Osteoblast (primary cell): ENCODE measurements around the gene PHLPP1. TPM values are rescaled to one million over a fixed set of nuclear protein-coding genes. Genes with fewer than 3 reads are reported as not detected.
A peak's percentile ranks its signal among the peaks of the same experiment; 100 is the strongest.

Source experiments
- DNase-seq: peaks from one replicate; pipeline ENCODE4 v3.0.0; 2011; ENCODE audit warnings: low spot score, mixed read lengths; ENCODE audit not compliant: insufficient read length; ENCODE audit errors: missing footprints
- H2AFZ ChIP-seq: 2 replicates; pipeline ENCODE4 v1.6.0; 2011; ENCODE audit warnings: mild to moderate bottlenecking, low read length
- H3K27ac ChIP-seq: 2 replicates; pipeline ENCODE4 v1.5.1; 2011; ENCODE audit warnings: mild to moderate bottlenecking, low read depth, low read length, moderate library complexity
- H3K27me3 ChIP-seq: 2 replicates; pipeline ENCODE4 v1.6.0; 2012; ENCODE audit warnings: mild to moderate bottlenecking, control low read depth, inconsistent platforms, low read length, moderate library complexity; ENCODE audit not compliant: insufficient read depth
- H3K36me3 ChIP-seq: 2 replicates; pipeline ENCODE4 v1.5.1; 2011; ENCODE audit warnings: mild to moderate bottlenecking, low read length, control low read depth, moderate library complexity; ENCODE audit not compliant: insufficient read depth
- H3K4me1 ChIP-seq: 2 replicates; pipeline ENCODE4 v1.5.1; 2011; ENCODE audit warnings: mild to moderate bottlenecking, low read length, control low read depth, moderate library complexity; ENCODE audit not compliant: insufficient read depth
- H3K4me2 ChIP-seq: 2 replicates; pipeline ENCODE4 v1.6.0; 2011; ENCODE audit warnings: mild to moderate bottlenecking, low read length; ENCODE audit not compliant: insufficient read depth
- H3K4me3 ChIP-seq: fragments of 200-600 bp; sonication (generic); 3 replicates; pipeline ENCODE4 v1.5.1; 2012; ENCODE audit warnings: mild to moderate bottlenecking, low read length, inconsistent platforms; ENCODE audit not compliant: insufficient read depth
- H3K79me2 ChIP-seq: 2 replicates; pipeline ENCODE4 v1.6.0; 2012; ENCODE audit warnings: mild to moderate bottlenecking, low read length, control low read depth, inconsistent platforms; ENCODE audit not compliant: insufficient read depth
- H3K9me3 ChIP-seq: 2 replicates; pipeline ENCODE4 v1.5.1; 2011; ENCODE audit warnings: low read depth, low read length, control low read depth
- H4K20me1 ChIP-seq: 2 replicates; pipeline ENCODE4 v1.6.0; 2012; ENCODE audit warnings: mild to moderate bottlenecking, low read length, control low read depth; ENCODE audit not compliant: insufficient read depth
- total RNA-seq: library from RNA; depleted of rRNA; stranded (reverse); fragments of >200 nt; gene quantifications from 2 replicates; pipeline ENCODE4 v1.2.3, GENCODE V29; 2012
- TF ChIP-seq, protein P1 (sequence below): IDR thresholded peaks from 2 replicates; pipeline ENCODE4 v1.5.1; 2011; ENCODE audit warnings: mild to moderate bottlenecking, low read depth, low read length, moderate library complexity; ENCODE audit errors: extremely low read depth

PHLPP1 gene
- total RNA-seq, 1 donor, result 6.9 TPM

DNA sequence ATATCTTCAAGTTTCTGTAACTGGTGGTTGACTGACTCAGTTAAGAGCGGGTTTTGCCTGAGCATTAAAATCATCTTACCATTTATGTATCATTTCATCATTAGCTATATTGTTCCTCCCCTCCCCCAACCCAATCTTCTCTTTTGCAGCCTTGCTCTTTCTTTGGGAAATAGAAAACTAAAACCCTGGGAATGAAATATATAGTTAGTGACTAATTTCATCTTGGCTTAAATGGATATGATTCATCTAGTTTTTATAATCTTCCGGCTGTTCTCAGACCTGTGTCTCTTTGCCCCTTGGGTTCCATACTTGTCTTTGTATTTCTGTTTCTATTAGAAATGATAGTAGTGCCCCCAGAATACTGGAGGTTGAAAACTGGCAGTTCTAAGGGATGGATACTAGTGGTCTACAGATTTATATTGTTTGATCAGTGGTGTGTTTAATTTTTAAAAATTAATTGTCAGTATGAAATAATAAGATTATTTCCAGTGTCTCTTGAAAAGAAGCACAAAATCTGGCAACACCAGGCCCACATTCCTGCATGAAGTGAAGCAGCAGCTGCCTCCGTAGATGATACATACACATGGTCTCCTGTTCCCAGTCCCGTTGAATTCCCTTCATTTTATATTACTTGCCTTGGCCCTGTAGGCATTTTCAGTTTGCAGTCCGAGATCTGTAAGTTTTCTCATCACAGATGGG is 44.5 kb downstream of the PHLPP1 start:
- H3K4me1 ChIP-seq, result peaks cover 13% of the 10 kb centered on the region
- DNase-seq, result peak; percentile 65
- peak overlapping the region; percentile 73 for H3K27ac ChIP-seq
- H3K4me3 ChIP-seq, result no peak overlapping the region
- peak overlapping the region; percentile 21 for H2AFZ ChIP-seq
- H4K20me1 ChIP-seq, result no peaks in the 10 kb centered on the region
- H3K27me3 ChIP-seq, result no peaks in the 10 kb centered on the region
- peaks cover 2% of the 10 kb centered on the region for H3K79me2 ChIP-seq
- H3K36me3 ChIP-seq, result no peaks in the 10 kb centered on the region
- TF ChIP-seq, protein P1, sequence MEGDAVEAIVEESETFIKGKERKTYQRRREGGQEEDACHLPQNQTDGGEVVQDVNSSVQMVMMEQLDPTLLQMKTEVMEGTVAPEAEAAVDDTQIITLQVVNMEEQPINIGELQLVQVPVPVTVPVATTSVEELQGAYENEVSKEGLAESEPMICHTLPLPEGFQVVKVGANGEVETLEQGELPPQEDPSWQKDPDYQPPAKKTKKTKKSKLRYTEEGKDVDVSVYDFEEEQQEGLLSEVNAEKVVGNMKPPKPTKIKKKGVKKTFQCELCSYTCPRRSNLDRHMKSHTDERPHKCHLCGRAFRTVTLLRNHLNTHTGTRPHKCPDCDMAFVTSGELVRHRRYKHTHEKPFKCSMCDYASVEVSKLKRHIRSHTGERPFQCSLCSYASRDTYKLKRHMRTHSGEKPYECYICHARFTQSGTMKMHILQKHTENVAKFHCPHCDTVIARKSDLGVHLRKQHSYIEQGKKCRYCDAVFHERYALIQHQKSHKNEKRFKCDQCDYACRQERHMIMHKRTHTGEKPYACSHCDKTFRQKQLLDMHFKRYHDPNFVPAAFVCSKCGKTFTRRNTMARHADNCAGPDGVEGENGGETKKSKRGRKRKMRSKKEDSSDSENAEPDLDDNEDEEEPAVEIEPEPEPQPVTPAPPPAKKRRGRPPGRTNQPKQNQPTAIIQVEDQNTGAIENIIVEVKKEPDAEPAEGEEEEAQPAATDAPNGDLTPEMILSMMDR, result no peak
- no peaks in the 10 kb centered on the region for H3K9me3 ChIP-seq
- peak overlapping the region; percentile 52 for H3K4me2 ChIP-seq

DNA sequence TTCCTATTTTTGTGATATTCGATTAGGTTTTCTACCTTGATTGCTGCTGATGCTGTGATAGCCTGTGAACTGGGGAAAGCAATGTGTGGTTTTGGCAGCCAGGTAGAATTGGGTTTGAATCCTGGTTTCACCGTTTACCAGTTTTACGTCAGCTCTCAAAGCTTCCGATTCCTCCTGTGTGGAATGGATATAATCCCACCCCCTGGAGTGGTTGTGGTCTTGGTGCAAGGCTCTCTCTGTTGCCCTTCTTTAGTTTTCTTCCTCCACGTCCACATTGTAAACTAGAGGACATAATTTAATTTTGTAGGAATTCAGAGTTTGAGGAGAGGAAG is 45.0 kb downstream of the PHLPP1 start:
- Histone ChIP-seq H3K4me2 (peak overlapping the region; percentile 52), H3K9me3 (no peaks in the 10 kb centered on the region), H3K36me3 (no peaks in the 10 kb centered on the region), H3K27me3 (no peaks in the 10 kb centered on the region), H3K4me1 (peaks cover 13% of the 10 kb centered on the region), H2AFZ (peak overlapping the region; percentile 21), H3K4me3 (no peak overlapping the region), H3K27ac (peak overlapping the region; percentile 73), H4K20me1 (no peaks in the 10 kb centered on the region), H3K79me2 (peaks cover 2% of the 10 kb centered on the region)
- TF ChIP-seq, protein P1, result no peak
- no peak for DNase-seq

DNA sequence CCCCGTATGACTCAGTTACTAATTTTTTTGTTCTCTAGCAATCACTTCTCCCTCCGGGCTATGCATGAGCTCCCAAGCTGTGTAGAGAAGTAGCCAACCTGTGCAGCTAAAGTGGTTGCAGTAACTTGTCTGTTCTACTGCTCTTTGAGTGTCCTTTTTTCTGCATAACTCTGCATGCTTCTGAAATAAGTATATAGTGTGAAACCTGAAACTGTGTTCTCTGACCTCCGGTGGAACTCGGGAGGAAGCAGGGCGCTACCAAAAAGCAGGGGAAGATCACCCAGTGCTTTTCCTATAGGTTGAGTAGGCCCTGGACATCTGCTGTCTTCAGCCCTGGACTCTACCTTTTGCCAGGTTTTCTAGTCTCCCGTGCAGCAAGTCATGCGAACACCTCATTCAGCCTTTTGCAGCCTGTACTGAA is 47.8 kb downstream of the PHLPP1 start:
- H3K9me3 ChIP-seq, result no peaks in the 10 kb centered on the region
- H3K4me2 ChIP-seq, result no peak overlapping the region
- H3K4me3 ChIP-seq, result no peak overlapping the region
- H4K20me1 ChIP-seq, result no peaks in the 10 kb centered on the region
- H3K79me2 ChIP-seq, result no peaks in the 10 kb centered on the region
- H3K36me3 ChIP-seq, result no peaks in the 10 kb centered on the region
- DNase-seq, result no peak
- H3K4me1 ChIP-seq, result peaks cover 34% of the 10 kb centered on the region
- no peaks in the 10 kb centered on the region for H3K27me3 ChIP-seq
- H3K27ac ChIP-seq, result no peak overlapping the region
- TF ChIP-seq, protein P1, result no peak
- no peak overlapping the region for H2AFZ ChIP-seq

DNA sequence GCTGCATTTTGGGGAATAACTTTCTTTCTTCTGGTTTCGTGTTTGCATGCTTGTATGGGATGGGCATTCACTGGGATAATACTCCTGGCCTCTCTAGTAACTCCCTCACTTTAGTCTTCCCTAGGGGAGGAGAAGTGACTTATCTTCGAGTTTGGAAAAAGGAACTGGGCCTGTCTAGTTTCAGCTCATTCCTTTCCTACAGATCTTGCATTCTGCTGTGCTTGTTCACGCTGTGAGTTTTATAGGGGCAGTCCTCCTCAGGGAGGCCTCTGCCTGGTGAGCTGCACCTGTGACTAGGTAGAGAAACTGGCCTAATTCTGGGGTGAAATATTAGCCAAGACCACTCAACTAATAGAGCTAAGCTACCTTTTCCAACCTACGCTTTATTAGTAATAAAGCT is 50.9 kb downstream of the PHLPP1 start:
- peak overlapping the region; percentile 26 for H2AFZ ChIP-seq
- peaks cover 26% of the 10 kb centered on the region for H3K4me1 ChIP-seq
- H4K20me1 ChIP-seq, result no peaks in the 10 kb centered on the region
- TF ChIP-seq, protein P1, result no peak
- no peak overlapping the region for H3K27ac ChIP-seq
- no peak overlapping the region for H3K4me3 ChIP-seq
- no peaks in the 10 kb centered on the region for H3K36me3 ChIP-seq
- peaks cover 2% of the 10 kb centered on the region for H3K79me2 ChIP-seq
- H3K27me3 ChIP-seq, result no peaks in the 10 kb centered on the region
- peak; percentile 48 for DNase-seq
- no peak overlapping the region for H3K4me2 ChIP-seq
- H3K9me3 ChIP-seq, result no peaks in the 10 kb centered on the region
